HEK293 (cell line): Measurements from ENCODE around the gene AFG1L.

Experiments
- CTCF ChIA-PET: fragments of 350-600 bp; formaldehyde crosslinking; extraction: SDS; loops from one replicate; lab custom pipeline; 2021; ENCODE audit warnings: antibody characterized with exemption; lab: Yijun Ruan, JAX
- POLR2A ChIA-PET: fragments of 300-600 bp; formaldehyde crosslinking; extraction: SDS; loops from one replicate; lab custom pipeline; 2020; ENCODE audit warnings: antibody characterized with exemption, inconsistent platforms; lab: Yijun Ruan, JAX
- H3K27ac ChIP-seq: fragments of 200-500 bp; sonication (Bioruptor generic); 2 replicates; pipeline ENCODE4 v1.5.1; 2014; ENCODE audit warnings: low read depth, low read length, control low read depth, inconsistent platforms; ENCODE audit errors: extremely low read depth
- H3K36me3 ChIP-seq, 2 experiments: fragments of 200-500 bp in 1 of 2; sonication (Bioruptor generic) in 1 of 2; 1 replicate in 1 of 2; 2 replicates in 1 of 2; pipeline ENCODE4 v1.5.1; 2014 to 2017; ENCODE audit warnings: inconsistent platforms in 2 of 2, low read length in 2 of 2; ENCODE audit not compliant: control insufficient read depth in 2 of 2, insufficient read depth in 1 of 2
- H3K4me1 ChIP-seq: fragments of 200-500 bp; sonication (Bioruptor generic); 2 replicates; pipeline ENCODE4 v1.5.1; 2014; ENCODE audit warnings: mild to moderate bottlenecking, low read length, inconsistent platforms; ENCODE audit not compliant: control insufficient read depth, insufficient read depth
- H3K4me3 ChIP-seq: 2 replicates; pipeline ENCODE4 v1.5.1; 2011; ENCODE audit warnings: low read depth, mild to moderate bottlenecking, control low read depth, low read length, moderate library complexity
- H3K9me3 ChIP-seq: fragments of 200-500 bp; sonication (Bioruptor generic); 2 replicates; pipeline ENCODE4 v1.5.1; 2014; ENCODE audit warnings: low read depth, low read length, inconsistent platforms; ENCODE audit not compliant: control insufficient read depth, insufficient read depth
- BCL11B ChIP-seq: fragments of 450-650 bp; formaldehyde crosslinking; IDR thresholded peaks from 2 replicates; pipeline ENCODE4 v1.5.1; 2016; ENCODE audit warnings: low read depth, missing biosample characterization, missing genetic modification characterization
- ZBTB17 ChIP-seq: fragments of 450-650 bp; formaldehyde crosslinking; IDR thresholded peaks from 2 replicates; pipeline ENCODE4 v1.5.1; 2016; ENCODE audit warnings: missing biosample characterization, missing genetic modification characterization
- ZBTB44 ChIP-seq: fragments of 450-650 bp; IDR thresholded peaks from 2 replicates; pipeline ENCODE4 v1.5.1; 2018; ENCODE audit warnings: missing biosample characterization, mild to moderate bottlenecking, missing genetic modification characterization
- ZBTB7A ChIP-seq: fragments of 450-650 bp; formaldehyde crosslinking; IDR thresholded peaks from 2 replicates; pipeline ENCODE4 v1.5.1; 2016; ENCODE audit warnings: low read depth, missing biosample characterization, missing genetic modification characterization
- ZFP37 ChIP-seq: fragments of 450-650 bp; formaldehyde crosslinking; IDR thresholded peaks from 2 replicates; pipeline ENCODE4 v1.5.1; 2016; ENCODE audit warnings: missing biosample characterization, missing genetic modification characterization
- ZFP69B ChIP-seq: fragments of 450-650 bp; formaldehyde crosslinking; IDR thresholded peaks from 2 replicates; pipeline ENCODE4 v1.5.1; 2016; ENCODE audit warnings: missing biosample characterization, missing genetic modification characterization
- ZNF175 ChIP-seq: fragments of 450-650 bp; formaldehyde crosslinking; IDR thresholded peaks from 2 replicates; pipeline ENCODE4 v1.5.1; 2016; ENCODE audit warnings: missing biosample characterization, missing genetic modification characterization
- ZNF302 ChIP-seq: fragments of 450-650 bp; formaldehyde crosslinking; IDR thresholded peaks from 2 replicates; pipeline ENCODE4 v1.5.1; 2016; ENCODE audit warnings: missing biosample characterization, missing genetic modification characterization, low read depth
- ZNF335 ChIP-seq: fragments of 450-650 bp; formaldehyde crosslinking; conservative IDR thresholded peaks from 2 replicates; pipeline ENCODE4 v1.5.1; 2016; ENCODE audit warnings: missing biosample characterization, missing genetic modification characterization
- ZNF366 ChIP-seq: fragments of 450-650 bp; formaldehyde crosslinking; conservative IDR thresholded peaks from 2 replicates; pipeline ENCODE4 v1.5.1; 2016; ENCODE audit warnings: missing biosample characterization, missing genetic modification characterization
- ZNF514 ChIP-seq: fragments of 450-650 bp; formaldehyde crosslinking; IDR thresholded peaks from 2 replicates; pipeline ENCODE4 v1.5.1; 2016; ENCODE audit warnings: missing biosample characterization, missing genetic modification characterization
- ZNF610 ChIP-seq: fragments of 450-650 bp; formaldehyde crosslinking; IDR thresholded peaks from 2 replicates; pipeline ENCODE4 v1.5.1; 2016; ENCODE audit warnings: missing biosample characterization, missing genetic modification characterization, borderline replicate concordance
- ZNF768 ChIP-seq: fragments of 450-650 bp; formaldehyde crosslinking; IDR thresholded peaks from 2 replicates; pipeline ENCODE4 v1.5.1; 2018; ENCODE audit warnings: missing biosample characterization, mild to moderate bottlenecking, missing genetic modification characterization
- ZNF830 ChIP-seq: fragments of 450-650 bp; IDR thresholded peaks from 2 replicates; pipeline ENCODE4 v1.5.0; 2018; ENCODE audit warnings: missing biosample characterization, missing genetic modification characterization, low read depth, mild to moderate bottlenecking, moderate library complexity
- ZSCAN16 ChIP-seq: fragments of 450-650 bp; formaldehyde crosslinking; IDR thresholded peaks from 2 replicates; pipeline ENCODE4 v1.5.1; 2016; ENCODE audit warnings: missing biosample characterization, missing genetic modification characterization
- TF ChIP-seq, protein P1 (sequence below): fragments of 450-650 bp; formaldehyde crosslinking; optimal IDR thresholded peaks from 2 replicates; pipeline ENCODE3; 2016; ENCODE audit warnings: missing biosample characterization, mild to moderate bottlenecking, missing genetic modification characterization
- TF ChIP-seq, protein P2 (sequence below): fragments of 450-650 bp; formaldehyde crosslinking; IDR thresholded peaks from 2 replicates; pipeline ENCODE4 v1.5.1; 2016; ENCODE audit warnings: missing biosample characterization, missing genetic modification characterization
- TF ChIP-seq, protein P3 (sequence below): fragments of 450-650 bp; formaldehyde crosslinking; IDR thresholded peaks from 2 replicates; pipeline ENCODE4 v1.5.1; 2016; ENCODE audit warnings: missing biosample characterization, missing genetic modification characterization, low read depth

Gene AFG1L

GRCh38 chr6:108359901-108360882 is 65.3 kb downstream of the AFG1L start:
- POLR2A ChIA-PET = no interaction called here
- H3K9me3 ChIP-seq = no peaks in the 10 kb centered on the region
- TF ChIP-seq ZNF366 (tag by site-specific recombination) (no peak), ZNF175 (tag by site-specific recombination) (no peak), ZBTB44 (tag by site-specific recombination) (no peak), ZBTB17 (tag by site-specific recombination) (no peak), ZNF610 (no peak), ZBTB7A (tag by site-specific recombination) (no peak), ZNF830 (tag by site-specific recombination) (no peak), BCL11B (no peak)
- TF ChIP-seq, protein P1, sequence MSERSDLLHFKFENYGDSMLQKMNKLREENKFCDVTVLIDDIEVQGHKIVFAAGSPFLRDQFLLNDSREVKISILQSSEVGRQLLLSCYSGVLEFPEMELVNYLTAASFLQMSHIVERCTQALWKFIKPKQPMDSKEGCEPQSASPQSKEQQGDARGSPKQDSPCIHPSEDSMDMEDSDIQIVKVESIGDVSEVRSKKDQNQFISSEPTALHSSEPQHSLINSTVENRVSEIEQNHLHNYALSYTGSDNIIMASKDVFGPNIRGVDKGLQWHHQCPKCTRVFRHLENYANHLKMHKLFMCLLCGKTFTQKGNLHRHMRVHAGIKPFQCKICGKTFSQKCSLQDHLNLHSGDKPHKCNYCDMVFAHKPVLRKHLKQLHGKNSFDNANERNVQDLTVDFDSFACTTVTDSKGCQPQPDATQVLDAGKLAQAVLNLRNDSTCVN (tag by site-specific recombination) = no peak
- no peak overlapping the region for H3K27ac ChIP-seq
- CTCF ChIA-PET = interaction anchor here (0.7 to 1.3 kb wide), 2 partner anchors 132 to 248 kb away, joined by 3 to 8 read pairs; no protein-coding TSS in a partner anchor
- no peak overlapping the region for H3K4me3 ChIP-seq
- H3K36me3 ChIP-seq = peaks cover 0 to 12% of the 10 kb centered on the region in 2 experiments; a peak in 1 of 3 replicates
- H3K4me1 ChIP-seq = no peaks in the 10 kb centered on the region

GRCh38 chr6:108360919-108361311 is 66.1 kb downstream of the AFG1L start:
- no peak overlapping the region for H3K4me3 ChIP-seq
- TF ChIP-seq ZNF335 (tag by site-specific recombination) = no peak
- TF ChIP-seq, protein P2, sequence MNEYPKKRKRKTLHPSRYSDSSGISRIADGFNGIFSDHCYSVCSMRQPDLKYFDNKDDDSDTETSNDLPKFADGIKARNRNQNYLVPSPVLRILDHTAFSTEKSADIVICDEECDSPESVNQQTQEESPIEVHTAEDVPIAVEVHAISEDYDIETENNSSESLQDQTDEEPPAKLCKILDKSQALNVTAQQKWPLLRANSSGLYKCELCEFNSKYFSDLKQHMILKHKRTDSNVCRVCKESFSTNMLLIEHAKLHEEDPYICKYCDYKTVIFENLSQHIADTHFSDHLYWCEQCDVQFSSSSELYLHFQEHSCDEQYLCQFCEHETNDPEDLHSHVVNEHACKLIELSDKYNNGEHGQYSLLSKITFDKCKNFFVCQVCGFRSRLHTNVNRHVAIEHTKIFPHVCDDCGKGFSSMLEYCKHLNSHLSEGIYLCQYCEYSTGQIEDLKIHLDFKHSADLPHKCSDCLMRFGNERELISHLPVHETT = no peak
- TF ChIP-seq ZFP37 (tag by site-specific recombination) = no peak
- no peak for TF ChIP-seq ZNF768 (tag by site-specific recombination)
- TF ChIP-seq ZNF514 (tag by site-specific recombination) = no peak
- TF ChIP-seq ZNF302 = no peak
- no peak for TF ChIP-seq ZFP69B (tag by site-specific recombination)
- TF ChIP-seq ZSCAN16 = no peak
- TF ChIP-seq, protein P3, sequence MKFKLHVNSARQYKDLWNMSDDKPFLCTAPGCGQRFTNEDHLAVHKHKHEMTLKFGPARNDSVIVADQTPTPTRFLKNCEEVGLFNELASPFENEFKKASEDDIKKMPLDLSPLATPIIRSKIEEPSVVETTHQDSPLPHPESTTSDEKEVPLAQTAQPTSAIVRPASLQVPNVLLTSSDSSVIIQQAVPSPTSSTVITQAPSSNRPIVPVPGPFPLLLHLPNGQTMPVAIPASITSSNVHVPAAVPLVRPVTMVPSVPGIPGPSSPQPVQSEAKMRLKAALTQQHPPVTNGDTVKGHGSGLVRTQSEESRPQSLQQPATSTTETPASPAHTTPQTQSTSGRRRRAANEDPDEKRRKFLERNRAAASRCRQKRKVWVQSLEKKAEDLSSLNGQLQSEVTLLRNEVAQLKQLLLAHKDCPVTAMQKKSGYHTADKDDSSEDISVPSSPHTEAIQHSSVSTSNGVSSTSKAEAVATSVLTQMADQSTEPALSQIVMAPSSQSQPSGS = no peak
- H3K9me3 ChIP-seq = no peaks in the 10 kb centered on the region
- ChIA-PET POLR2A (no interaction called here), CTCF (no interaction called here)
- no peak overlapping the region for H3K27ac ChIP-seq
- H3K4me1 ChIP-seq = no peaks in the 10 kb centered on the region
- H3K36me3 ChIP-seq = peaks cover 0 to 12% of the 10 kb centered on the region in 2 experiments; a peak in 1 of 3 replicates
